Adipocyte (in vitro differentiated cells): ENCODE measurements around the gene ZDHHC9.
"Not testable (repeated sequence)": the region's sequence is repeated elsewhere in the genome, so short reads cannot be mapped to it uniquely, and the experiment has no call there.

Source experiments
- DNase-seq: peaks from one replicate; pipeline ENCODE4 v3.0.0-alpha.2; 2015; ENCODE audit warnings: low read depth
- H3K27me3 ChIP-seq: replicated peaks from 2 replicates; pipeline ENCODE4 v1.7.0; 2013; ENCODE audit warnings: mild to moderate bottlenecking, low read length, moderate library complexity; ENCODE audit not compliant: control insufficient read depth, insufficient read depth
- H3K36me3 ChIP-seq: 2 replicates; pipeline ENCODE4 v1.7.0; 2013; ENCODE audit warnings: low read length, mild to moderate bottlenecking, moderate library complexity; ENCODE audit not compliant: control insufficient read depth, insufficient read depth, severe bottlenecking
- H3K4me1 ChIP-seq: 2 replicates; pipeline ENCODE4 v1.7.0; 2013; ENCODE audit warnings: mild to moderate bottlenecking, low read length, moderate library complexity; ENCODE audit not compliant: control insufficient read depth, insufficient read depth
- H3K4me3 ChIP-seq: 2 replicates; pipeline ENCODE4 v1.7.0; 2013; ENCODE audit warnings: mild to moderate bottlenecking, low read length, moderate library complexity
- H3K9ac ChIP-seq: 2 replicates; pipeline ENCODE4 v1.7.0; 2013; ENCODE audit warnings: mild to moderate bottlenecking, low read length, moderate library complexity
- H3K9me3 ChIP-seq: 2 replicates; pipeline ENCODE4 v1.7.0; 2013; ENCODE audit warnings: mild to moderate bottlenecking, low read length, moderate library complexity; ENCODE audit not compliant: control insufficient read depth

ZDHHC9 gene

GRCh38 chrX:129843459-129844306, at the start of gene ZDHHC9:
Gene ZDHHC9 (minus strand): TSS chrX:129843886. CDS start chrX:129841945, 1,941 bp downstream.
- peak within 1 kb of the TSS; percentile 90 for H3K9ac ChIP-seq
- peak within 1 kb of the TSS; percentile 90 for H3K4me3 ChIP-seq
- peaks cover 23% of the 10 kb centered on the region for H3K4me1 ChIP-seq
- peaks cover 31% of the 10 kb centered on the region for H3K27me3 ChIP-seq
- peaks cover 6% of the 10 kb centered on the region for H3K36me3 ChIP-seq
- H3K9me3 ChIP-seq = no peaks in the 10 kb centered on the region
- peak; percentile 92 for DNase-seq

GRCh38 chrX:129877401-129877800, 33.7 kb upstream of the ZDHHC9 start:
- no peaks in the 10 kb centered on the region for H3K27me3 ChIP-seq
- no peaks in the 10 kb centered on the region for H3K4me1 ChIP-seq
- H3K9me3 ChIP-seq = no peaks in the 10 kb centered on the region
- H3K4me3 ChIP-seq = no peak overlapping the region
- no peaks in the 10 kb centered on the region for H3K36me3 ChIP-seq
- no peak for DNase-seq
- H3K9ac ChIP-seq = no peak overlapping the region

DNA sequence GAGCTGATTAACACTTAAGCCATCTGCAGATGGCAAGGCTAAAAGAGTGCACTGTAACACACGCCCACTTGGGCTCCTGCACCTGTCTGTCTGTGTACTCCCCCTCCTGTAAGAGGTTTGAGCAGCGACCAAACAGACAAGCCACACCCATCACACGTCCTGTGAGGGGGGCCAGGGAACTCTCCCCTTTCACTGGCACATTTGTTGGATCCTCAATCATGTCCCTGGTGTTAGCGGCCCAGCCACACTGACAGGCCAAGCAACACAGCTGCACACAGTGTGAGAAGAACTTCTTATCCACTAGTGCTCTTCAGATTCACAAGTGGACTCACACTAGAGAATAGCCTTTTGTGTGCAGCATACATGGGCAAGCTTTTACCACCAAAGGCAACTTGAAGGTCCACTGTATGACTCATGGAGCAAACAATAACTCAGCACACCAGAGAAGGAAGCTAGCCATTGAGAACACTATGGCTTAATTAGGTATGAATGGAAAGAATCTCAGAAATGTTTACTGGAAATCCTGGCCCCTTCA, 33.2 kb upstream of the ZDHHC9 start:
- H3K27me3 ChIP-seq = peaks cover 2% of the 10 kb centered on the region
- no peaks in the 10 kb centered on the region for H3K36me3 ChIP-seq
- DNase-seq = peak; percentile 17
- no peak overlapping the region for H3K9ac ChIP-seq
- H3K4me3 ChIP-seq = no peak overlapping the region
- no peaks in the 10 kb centered on the region for H3K9me3 ChIP-seq
- no peaks in the 10 kb centered on the region for H3K4me1 ChIP-seq

GRCh38 chrX:129875669-129876068, 32.0 kb upstream of the ZDHHC9 start:
- no peaks in the 10 kb centered on the region for H3K36me3 ChIP-seq
- no peaks in the 10 kb centered on the region for H3K9me3 ChIP-seq
- no peaks in the 10 kb centered on the region for H3K4me1 ChIP-seq
- peaks cover 14% of the 10 kb centered on the region for H3K27me3 ChIP-seq
- H3K4me3 ChIP-seq = no peak overlapping the region
- DNase-seq = peak; percentile 38
- no peak overlapping the region for H3K9ac ChIP-seq

DNA sequence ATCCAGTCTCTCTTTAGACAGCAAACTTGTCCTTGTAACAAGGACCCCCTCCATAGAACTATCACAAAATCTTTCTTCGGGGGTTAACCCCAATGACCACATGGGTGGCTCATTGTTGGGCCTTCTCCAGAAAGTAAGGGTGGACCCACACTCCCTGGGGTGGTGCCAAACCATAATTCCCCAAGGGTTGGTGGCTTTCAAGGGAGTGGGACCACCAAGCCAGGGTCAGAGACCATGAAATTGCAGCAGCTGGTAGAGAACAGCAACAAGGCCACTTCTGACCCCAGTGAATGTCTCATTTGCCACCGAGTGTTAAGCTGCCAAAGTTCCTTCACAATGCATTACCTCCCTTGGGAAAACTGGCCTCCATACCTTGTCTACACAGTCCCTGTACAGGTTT, 28.8 kb upstream of the ZDHHC9 start:
- H3K27me3 ChIP-seq = peaks cover 33% of the 10 kb centered on the region
- no peaks in the 10 kb centered on the region for H3K9me3 ChIP-seq
- H3K9ac ChIP-seq = no peak overlapping the region
- no peaks in the 10 kb centered on the region for H3K4me1 ChIP-seq
- H3K4me3 ChIP-seq = no peak overlapping the region
- DNase-seq = no peak
- H3K36me3 ChIP-seq = no peaks in the 10 kb centered on the region

DNA sequence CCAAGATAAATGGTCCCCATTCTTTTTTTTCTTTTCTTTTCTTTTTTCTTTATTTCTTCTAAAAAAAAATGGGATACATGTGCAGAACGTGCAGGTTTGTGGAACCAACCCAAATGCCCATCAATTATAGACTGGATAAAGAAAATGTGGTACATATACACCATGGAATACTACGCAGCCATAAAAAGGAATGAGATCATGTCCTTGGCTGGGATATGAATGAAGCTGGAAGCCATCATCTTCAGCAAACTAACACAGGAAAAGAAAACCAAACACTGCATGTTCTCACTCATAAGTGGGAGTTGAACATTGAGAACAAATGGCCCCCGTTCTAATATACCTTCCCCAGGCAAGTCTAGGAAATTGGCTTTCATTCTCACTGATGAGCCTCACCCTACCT, 22.6 kb upstream of the ZDHHC9 start:
- not testable (repeated sequence) for H3K4me1 ChIP-seq, DNase-seq, H3K9ac ChIP-seq, H3K9me3 ChIP-seq, H3K36me3 ChIP-seq, H3K4me3 ChIP-seq
- peaks cover 45% of the 10 kb centered on the region for H3K27me3 ChIP-seq

DNA sequence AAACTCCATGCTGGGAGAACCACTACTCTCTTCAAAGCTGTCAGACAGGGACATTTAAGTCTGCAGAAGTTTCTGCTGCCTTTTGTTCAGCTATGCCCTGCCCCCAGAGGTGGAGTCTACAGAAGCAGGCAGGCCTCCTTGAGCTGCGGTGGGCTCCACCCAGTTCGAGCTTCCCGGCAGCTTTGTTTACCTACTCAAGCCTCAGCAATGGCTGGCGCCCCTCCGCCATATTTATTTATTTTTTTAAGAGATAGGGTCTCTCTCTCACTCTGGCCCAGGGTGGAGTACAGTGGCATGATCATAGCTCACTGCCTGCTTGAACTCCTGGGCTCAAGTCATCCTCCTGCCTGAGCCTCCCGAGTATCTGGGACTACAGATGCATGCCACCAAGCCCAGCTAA, 15.4 kb upstream of the ZDHHC9 start:
- H3K9ac ChIP-seq, H3K9me3 ChIP-seq, H3K4me3 ChIP-seq, DNase-seq, H3K4me1 ChIP-seq, H3K36me3 ChIP-seq: not testable (repeated sequence)
- H3K27me3 ChIP-seq = peaks cover 13% of the 10 kb centered on the region

DNA sequence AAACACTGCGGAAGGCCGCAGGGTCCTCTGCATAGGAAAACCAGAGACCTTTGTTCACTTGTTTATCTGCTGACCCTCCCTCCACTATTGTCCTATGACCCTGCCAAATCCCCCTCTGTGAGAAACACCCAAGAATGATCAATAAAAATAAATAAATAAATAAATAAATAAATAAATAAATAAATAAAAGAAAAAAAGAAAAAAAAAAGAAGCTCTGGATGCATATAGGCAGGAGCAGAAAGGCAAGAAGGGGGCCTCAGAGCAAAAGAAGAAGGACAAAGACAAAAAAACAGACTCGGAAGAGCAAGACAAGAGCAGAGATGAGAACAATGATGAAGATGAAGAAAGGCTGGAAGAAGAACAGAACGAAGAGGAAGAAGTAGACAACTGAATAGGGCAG, 8.1 kb upstream of the ZDHHC9 start:
- H3K4me1 ChIP-seq, H3K9me3 ChIP-seq, DNase-seq, H3K4me3 ChIP-seq, H3K36me3 ChIP-seq, H3K9ac ChIP-seq: not testable (repeated sequence)
- peaks cover 24% of the 10 kb centered on the region for H3K27me3 ChIP-seq

GRCh38 chrX:129846716-129847115, 3.0 kb upstream of the ZDHHC9 start:
- DNase-seq = no peak
- peaks cover 31% of the 10 kb centered on the region for H3K27me3 ChIP-seq
- H3K4me3 ChIP-seq = no peak overlapping the region
- no peaks in the 10 kb centered on the region for H3K36me3 ChIP-seq
- no peaks in the 10 kb centered on the region for H3K9me3 ChIP-seq
- H3K9ac ChIP-seq = no peak overlapping the region
- peaks cover 4% of the 10 kb centered on the region for H3K4me1 ChIP-seq

- Histone ChIP-seq H3K9ac (no peak overlapping the region), H3K4me1 (peaks cover 13% of the 10 kb centered on the region), H3K36me3 (peaks cover 6% of the 10 kb centered on the region), H3K4me3 (no peak overlapping the region), H3K9me3 (no peaks in the 10 kb centered on the region), H3K27me3 (peaks cover 31% of the 10 kb centered on the region)
- DNase-seq = no peak
Observed at GRCh38 chrX:129845616-129846190, 2.0 kb upstream of the ZDHHC9 start.

DNA sequence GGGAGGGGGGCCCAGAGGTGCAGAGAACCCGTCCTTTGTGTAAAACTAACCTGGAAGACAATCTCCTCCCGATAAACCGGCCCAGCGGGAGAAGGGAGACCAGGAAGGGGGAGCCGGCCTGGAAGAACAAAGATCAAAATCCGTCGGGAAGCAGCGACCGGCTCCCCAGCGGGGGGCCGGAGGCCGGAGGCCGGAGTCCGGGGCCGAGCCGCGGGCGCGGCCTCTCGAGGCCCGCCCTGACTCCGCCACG, 552 bp downstream of the ZDHHC9 start:
- no peaks in the 10 kb centered on the region for H3K9me3 ChIP-seq
- peaks cover 23% of the 10 kb centered on the region for H3K4me1 ChIP-seq
- H3K36me3 ChIP-seq = peaks cover 7% of the 10 kb centered on the region
- peak overlapping the region; percentile 90 for H3K4me3 ChIP-seq
- peaks cover 25% of the 10 kb centered on the region for H3K27me3 ChIP-seq
- peak overlapping the region; percentile 90 for H3K9ac ChIP-seq
- no peak for DNase-seq
